HG03442 (cell line): ENCODE results near the gene ICE1.
"Not testable (repeated sequence)": the region's sequence is repeated elsewhere in the genome, so short reads cannot be mapped to it uniquely, and the experiment has no call there.

Source experiments
- ATAC-seq: cut with Tn5 transposase; IDR thresholded peaks from one replicate; pipeline ENCODE4 v1.9.1; 2021; ENCODE audit warnings: mild to moderate bottlenecking, moderate library complexity; ENCODE audit not compliant: unreplicated experiment

ICE1 gene

DNA sequence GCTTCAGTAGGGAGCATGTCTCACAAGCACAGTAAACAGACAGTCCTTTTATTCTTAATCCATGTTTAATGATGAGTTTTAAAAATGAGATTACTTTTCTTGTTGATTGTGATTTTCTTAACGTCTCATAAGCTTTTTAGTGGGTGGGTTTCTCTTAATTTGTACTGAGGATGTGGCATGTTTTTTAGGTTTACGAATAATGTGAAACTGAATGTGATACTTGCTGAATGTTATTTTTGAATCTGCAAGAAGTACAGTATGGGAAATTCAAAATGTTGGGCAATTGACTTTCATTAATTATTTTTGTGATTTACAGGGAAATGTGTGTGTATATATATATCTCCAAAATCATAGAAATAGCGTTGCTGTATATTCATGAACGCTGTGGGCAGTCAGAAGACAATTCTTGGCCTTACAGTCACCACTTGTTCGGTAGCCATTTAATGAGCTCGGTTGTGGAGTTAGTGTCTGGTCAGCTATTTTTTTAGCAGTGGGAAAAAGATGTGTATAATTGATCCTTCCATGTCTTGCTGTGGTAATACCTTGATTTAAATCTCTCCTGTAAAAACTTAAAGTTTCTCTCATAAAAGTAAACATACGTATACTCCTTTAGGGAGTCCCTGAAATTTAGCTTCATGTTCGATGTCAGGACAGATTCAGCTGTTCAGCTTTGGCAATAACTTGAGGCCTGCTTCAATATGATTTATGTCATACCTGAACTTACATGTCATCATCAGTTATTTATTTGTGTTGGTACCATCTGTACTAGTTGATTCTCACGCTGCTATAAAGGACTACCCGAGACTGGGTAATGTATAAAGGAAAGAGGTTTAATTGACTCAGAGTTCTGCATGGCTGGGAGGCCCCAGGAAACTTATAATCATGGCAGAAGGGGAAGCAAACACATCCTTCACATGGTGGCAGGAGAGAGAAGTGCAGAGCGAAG lies 15.0 kb downstream of the ICE1 start:
- peak; percentile 64 for ATAC-seq

DNA sequence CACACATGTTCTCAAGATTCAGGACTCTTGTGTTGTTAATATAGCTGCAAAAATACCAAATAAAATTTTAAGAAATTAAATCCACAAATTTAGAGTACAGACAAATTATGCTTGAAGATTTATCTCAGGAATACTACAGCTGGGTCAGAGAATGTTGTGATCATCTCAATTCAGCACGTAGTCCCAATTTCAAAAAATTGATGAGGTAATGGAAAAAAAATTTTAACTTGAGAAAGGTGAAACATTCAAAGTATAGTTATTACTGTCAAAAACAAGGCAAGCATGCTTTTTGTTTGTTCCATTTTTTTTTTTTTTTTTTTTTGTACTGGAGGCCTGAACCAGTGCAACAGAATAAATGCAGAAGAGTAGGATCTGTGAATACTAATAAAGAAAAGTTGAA lies 29.4 kb downstream of the ICE1 start:
- ATAC-seq: no peak

DNA sequence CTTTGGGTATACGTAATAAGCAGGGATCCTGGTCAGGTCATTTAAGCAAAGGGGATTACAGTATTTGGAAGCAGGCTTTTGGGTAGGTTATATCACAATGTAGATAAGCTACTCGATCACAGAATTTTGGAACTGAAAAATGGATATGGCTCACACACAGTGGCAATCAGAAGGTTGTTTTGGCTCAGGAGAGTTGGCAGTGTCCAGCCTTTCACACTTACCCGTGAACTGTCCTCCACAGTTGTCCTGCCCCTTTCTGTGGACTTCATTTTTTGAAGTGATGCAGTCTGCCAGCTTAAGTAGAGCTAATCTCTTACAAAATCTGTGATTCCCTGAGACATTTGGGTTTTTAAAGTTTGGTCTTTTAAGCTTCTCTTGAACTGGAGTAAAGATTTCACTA lies 30.7 kb downstream of the ICE1 start:
- ATAC-seq: no peak

GRCh38 chr5:5454391-5454790 lies 31.9 kb downstream of the ICE1 start:
- ATAC-seq: no peak

GRCh38 chr5:5456858-5457257 lies 34.4 kb downstream of the ICE1 start:
- no peak for ATAC-seq

DNA sequence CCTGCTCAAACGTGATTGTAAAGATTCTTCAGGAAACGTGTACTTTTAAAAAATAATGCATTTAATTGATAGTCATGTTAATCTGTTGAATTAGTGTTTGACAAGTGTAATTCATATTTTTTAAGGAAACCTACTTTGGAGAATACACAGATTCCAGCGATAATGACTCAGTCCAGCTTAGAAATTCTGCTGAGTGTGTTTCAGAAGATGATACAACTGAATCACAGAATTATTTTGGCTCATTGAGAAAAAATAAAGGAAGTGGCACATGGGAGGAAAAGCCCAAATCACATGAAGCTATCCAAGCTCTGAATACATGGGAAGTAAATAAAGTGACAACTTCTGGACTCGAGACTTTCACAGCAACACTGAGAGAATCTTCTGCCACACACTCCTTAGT lies 37.8 kb downstream of the ICE1 start:
- ATAC-seq: no peak

GRCh38 chr5:5461012-5461411 lies 38.5 kb downstream of the ICE1 start:
- ATAC-seq: no peak

GRCh38 chr5:5464036-5464715 lies 41.7 kb downstream of the ICE1 start:
- ATAC-seq: no peak

- no peak for ATAC-seq
Observed at GRCh38 chr5:5466227-5466626, 43.8 kb downstream of the ICE1 start.

DNA sequence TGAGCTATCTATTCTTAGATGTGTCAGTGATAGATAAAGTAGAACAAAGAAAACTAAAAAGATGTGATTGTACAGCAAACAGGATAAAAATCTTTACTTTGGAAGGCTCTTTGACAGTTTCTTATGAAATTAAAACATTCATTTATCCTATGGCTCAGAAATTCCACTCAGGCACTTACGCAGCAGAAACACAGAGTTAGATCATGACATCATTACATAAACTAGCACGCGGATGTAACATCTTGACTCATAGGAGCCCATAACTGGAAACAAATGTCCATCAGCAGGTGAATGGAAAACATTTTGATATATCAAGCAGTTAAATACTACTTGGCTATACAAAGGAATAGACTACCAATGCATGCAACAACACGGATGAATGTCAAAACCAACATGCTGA lies 45.3 kb downstream of the ICE1 start:
- no peak for ATAC-seq

DNA sequence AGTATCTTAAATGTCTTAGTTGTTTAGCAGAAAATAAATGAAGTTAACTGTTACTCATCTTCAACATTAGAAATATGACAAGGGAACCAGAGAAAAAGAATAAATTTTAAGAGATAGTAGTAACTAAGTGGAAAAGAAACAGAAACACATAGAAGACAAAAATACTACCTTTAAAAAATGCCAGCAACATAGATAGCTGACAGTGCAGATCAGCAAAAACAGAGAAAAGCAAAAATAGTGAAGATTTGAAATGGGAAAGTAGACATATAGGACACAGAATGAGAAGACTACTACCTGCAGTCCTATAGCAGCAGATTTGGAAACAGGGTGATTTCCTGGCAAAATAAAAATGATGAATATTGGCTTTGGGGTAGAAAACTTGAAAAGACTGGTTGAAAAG lies 48.5 kb downstream of the ICE1 start:
- no peak for ATAC-seq

DNA sequence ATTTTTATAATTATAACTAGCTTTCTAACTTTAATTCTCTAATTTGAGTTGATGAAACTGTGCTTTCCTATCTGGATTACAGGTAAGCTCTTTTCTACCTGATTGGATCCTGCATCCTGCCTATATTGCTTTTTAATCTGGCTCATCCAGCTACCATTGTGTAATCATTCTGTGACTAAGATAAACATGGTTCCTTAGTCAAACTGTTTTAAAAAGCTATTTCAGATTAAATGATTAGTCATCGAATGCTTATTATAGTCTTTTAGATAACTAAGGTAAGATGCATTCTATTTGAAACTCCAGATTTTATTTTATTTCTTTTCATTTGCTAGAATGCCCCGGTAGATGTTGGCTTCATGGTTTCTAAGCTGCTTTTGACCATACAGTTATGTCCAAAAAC lies 50.7 kb downstream of the ICE1 start:
- ATAC-seq: no peak

GRCh38 chr5:5474961-5475360 lies 52.5 kb downstream of the ICE1 start:
- ATAC-seq: no peak

- no peak for ATAC-seq
Observed at GRCh38 chr5:5475975-5476374, 53.5 kb downstream of the ICE1 start.

DNA sequence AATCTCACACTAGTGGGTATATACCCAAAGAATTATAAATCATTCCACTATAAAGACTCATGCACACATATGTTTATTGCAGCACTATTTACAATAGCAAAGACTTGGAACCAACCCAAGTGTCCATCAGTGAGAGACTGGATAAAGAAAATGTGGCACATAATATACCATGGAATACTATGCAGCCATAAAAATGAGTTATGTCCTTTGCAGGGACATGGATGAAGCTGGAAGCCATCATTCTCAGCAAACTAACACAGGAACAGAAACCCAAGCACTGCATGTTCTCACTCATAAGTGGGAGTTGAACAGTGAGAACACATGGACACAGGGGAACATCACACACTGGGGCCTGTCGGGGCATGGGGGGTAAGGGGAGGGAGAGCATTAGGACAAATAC lies 57.1 kb downstream of the ICE1 start:
- ATAC-seq: not testable (repeated sequence)

DNA sequence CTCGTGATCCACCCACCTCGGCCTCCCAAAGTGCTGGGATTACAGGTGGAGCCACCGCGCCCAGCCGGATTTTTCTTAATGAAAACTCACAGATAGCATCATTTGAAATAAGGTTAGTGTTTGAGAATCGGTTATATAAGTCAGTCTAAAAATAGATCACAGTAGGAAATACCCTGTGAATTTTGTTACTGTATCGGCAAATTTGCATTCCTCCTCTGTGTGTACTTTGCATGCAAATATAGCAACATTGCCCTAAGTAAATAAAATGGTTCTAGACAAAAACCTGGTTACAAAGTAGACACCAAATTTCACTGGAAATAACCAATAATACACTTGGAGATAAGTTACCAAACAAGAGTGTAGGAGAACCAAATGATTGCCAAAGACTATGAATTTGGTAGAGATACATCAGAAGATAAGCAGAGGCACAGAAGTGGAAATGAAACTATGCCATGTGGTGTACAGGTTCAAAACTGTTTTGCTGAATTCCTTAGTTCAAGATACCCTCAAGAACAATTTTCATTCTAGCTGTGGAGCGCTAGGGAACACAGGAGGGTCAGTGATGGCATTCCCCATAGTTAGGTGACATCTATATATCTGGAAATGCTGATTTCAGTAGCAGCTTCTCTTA lies 58.1 kb downstream of the ICE1 start:
- ATAC-seq: no peak

GRCh38 chr5:5481206-5481605 lies 58.7 kb downstream of the ICE1 start:
- peak; percentile 75 for ATAC-seq

DNA sequence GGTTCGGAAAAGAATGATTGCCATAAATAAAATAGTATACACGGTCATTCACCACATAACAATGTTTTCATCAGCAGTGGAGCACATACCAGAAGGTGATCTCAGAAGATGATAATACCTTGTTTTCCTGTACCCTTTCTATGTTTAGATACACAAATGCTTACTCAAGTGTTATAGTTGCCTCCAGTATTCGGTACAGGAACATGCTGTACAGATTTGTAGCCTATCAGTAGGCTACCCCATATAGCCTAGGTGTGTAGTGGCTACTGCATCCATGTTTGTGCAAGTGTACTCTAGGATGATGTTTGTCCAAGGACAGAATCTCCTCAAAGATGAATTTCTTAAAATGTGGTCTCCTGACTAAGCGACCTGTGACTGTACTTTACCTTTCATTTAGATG lies 59.2 kb downstream of the ICE1 start:
- ATAC-seq: no peak

DNA sequence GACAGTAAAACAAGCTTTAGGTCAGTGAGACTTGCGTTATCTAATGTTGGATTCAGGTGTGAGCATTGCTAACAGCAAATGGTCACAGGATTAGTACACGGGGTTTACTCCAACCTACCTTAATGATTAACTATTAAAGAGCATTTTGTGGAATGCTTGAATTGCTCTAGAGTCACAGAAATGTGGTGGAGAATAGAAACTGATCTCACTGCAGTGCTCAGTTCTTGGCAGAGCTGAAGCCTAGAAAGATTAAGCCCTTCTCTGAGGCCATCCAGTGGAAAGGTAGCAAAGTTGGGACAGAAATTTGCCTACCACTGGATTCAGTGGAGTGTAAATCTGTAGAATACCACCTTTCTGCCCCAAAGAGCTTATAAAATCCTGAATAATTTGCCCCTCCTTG lies 60.9 kb downstream of the ICE1 start:
- ATAC-seq: no peak

- ATAC-seq: no peak
Observed at GRCh38 chr5:5483880-5484598, 61.6 kb downstream of the ICE1 start.

GRCh38 chr5:5486122-5486521 lies 63.6 kb downstream of the ICE1 start:
- ATAC-seq: no peak
